Erythroblast (primary cell): ENCODE results near the gene EPHB2.

Source experiments
- GATA1 ChIP-seq: IDR thresholded peaks from 2 replicates; pipeline ENCODE4 v1.6.1; 2011; ENCODE audit warnings: low read depth, mild to moderate bottlenecking, control low read depth, low read length, moderate library complexity
- POLR2A ChIP-seq: IDR thresholded peaks from 2 replicates; pipeline ENCODE4 v1.6.1; 2011; ENCODE audit warnings: mild to moderate bottlenecking, low read length

DNA sequence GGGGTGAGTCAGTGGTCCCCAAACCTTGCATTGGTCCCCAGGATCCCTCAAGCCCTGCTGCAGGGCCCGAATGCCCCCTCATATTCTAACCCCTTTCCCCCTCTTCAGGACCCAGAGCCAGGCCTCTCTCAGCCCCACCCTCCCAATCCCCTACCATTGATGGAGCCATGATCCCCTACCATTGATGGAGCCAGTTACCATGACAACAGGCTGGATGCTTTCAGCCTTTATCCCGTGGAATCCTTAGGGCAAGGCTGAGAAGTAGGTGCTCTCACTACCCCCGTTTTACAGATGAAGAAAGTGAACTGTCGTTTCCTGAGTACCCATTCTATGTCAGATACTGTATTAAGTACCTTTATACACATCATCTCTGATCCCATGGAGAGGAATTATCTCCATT, 70.8 kb downstream of the EPHB2 start:
- TF ChIP-seq POLR2A (no peak), GATA1 (no peak)
